Naive thymus-derived CD8-positive, alpha-beta T cell (primary cell): Measurements from ENCODE around the gene PAN3. TPM values are rescaled to one million over a fixed set of nuclear protein-coding genes. Genes with fewer than 3 reads are reported as not detected.

Experiments
- ATAC-seq, 2 donors: fragments of 150-1000 bp; cut with Tn5 transposase in 1 of 2; sonication (Bioruptor Pico), chemical (Tn5 transposase) in 1 of 2; 1 replicate in 1 of 2; 2 replicates in 1 of 2; pipeline ENCODE4 v1.10.0; 2021; ENCODE audit warnings: mild to moderate bottlenecking in 2 of 2, moderate library complexity in 2 of 2
- POLR2A ChIA-PET: fragments of 350-600 bp; sonication (Branson Sonifier 250); formaldehyde crosslinking; loops from one replicate; lab custom pipeline; 2021; ENCODE audit warnings: antibody characterized with exemption; lab: Charles Lee
- DNase-seq, 10 donors: peaks; one replicate each; pipeline versions ENCODE4 v3.0.0 to v3.0.0-alpha.2; 2020 to 2022
- H3K27ac Mint-ChIP-seq, 10 donors: one replicate each; pipeline ENCODE4 v1.8.0; 2020 to 2022; ENCODE audit warnings: mild to moderate bottlenecking in 10 of 10, mixed read lengths in 10 of 10, moderate library complexity in 4 of 10, inconsistent platforms in 1 of 10
- H3K27me3 Mint-ChIP-seq, 5 donors: one replicate each; pipeline ENCODE4 v1.8.0; 2021 to 2022; ENCODE audit warnings: mixed read lengths in 5 of 5
- H3K36me3 Mint-ChIP-seq, 3 donors: one replicate each; pipeline ENCODE4 v1.8.0; 2020 to 2022; ENCODE audit warnings: mixed read lengths in 3 of 3, mild to moderate bottlenecking in 2 of 3, inconsistent platforms in 1 of 3
- H3K4me1 Mint-ChIP-seq, 4 donors: one replicate each; pipeline ENCODE4 v1.8.0; 2021 to 2022; ENCODE audit warnings: mixed read lengths in 4 of 4
- H3K4me3 Mint-ChIP-seq, 10 donors: one replicate each; pipeline ENCODE4 v1.8.0; 2020 to 2022; ENCODE audit warnings: mild to moderate bottlenecking in 10 of 10, mixed read lengths in 10 of 10, moderate library complexity in 6 of 10, inconsistent platforms in 1 of 10
- H3K9me3 Mint-ChIP-seq, 9 donors: one replicate each; pipeline ENCODE4 v1.8.0; 2020 to 2022; ENCODE audit warnings: mixed read lengths in 9 of 9, mild to moderate bottlenecking in 3 of 9, inconsistent platforms in 1 of 9, moderate library complexity in 1 of 9
- polyA plus RNA-seq, 3 donors: library from polyadenylated mRNA; unstranded; fragments of 300-500 nt; fragmentation: Illumina TruSeq; gene quantifications; one replicate each; pipeline ENCODE4 v1.2.3, GENCODE V29; 2021
- total RNA-seq, 8 experiments: library from RNA in 2 of 8; stranded (reverse) in 2 of 8; gene quantifications; one replicate each; pipeline ENCODE4 v1.2.3 and lab custom pipeline; 2021 to 2026

PAN3 gene
- total and polyA plus RNA-seq, 5 experiments from 2014 or later = 2.8 to 76.1 (median 4.8) TPM

DNA sequence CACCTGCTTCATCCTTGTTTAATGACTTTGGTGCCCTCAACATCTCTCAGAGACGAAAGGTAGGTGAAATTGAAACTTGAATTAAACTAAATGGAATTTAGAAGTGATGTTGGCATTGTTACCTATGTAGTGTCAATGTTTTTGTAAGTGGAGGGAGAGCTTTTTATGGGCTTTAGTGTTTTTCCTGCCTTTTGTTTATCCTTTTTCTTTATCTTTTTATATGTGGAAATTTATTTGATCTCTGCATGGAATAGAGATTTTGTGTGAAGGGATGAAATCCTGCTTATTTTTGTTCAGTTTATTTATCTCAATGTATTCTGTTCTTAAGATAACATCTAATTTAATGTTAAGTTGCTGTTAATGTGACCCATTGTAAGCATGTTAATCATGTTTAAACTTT lies 39.5 kb downstream of the PAN3 start:
- peaks cover 0 to 63% (median 18%) of the 10 kb centered on the region in 3 donors for H3K36me3 Mint-ChIP-seq
- no peak for ATAC-seq
- H3K4me1 Mint-ChIP-seq = peaks cover 7 to 51% (median 38%) of the 10 kb centered on the region in 4 donors
- POLR2A ChIA-PET = no interaction called here
- no peak for DNase-seq
- no peaks in the 10 kb centered on the region for H3K9me3 Mint-ChIP-seq
- H3K27me3 Mint-ChIP-seq = no peaks in the 10 kb centered on the region
- no peak overlapping the region for H3K4me3 Mint-ChIP-seq
- no peak overlapping the region for H3K27ac Mint-ChIP-seq

DNA sequence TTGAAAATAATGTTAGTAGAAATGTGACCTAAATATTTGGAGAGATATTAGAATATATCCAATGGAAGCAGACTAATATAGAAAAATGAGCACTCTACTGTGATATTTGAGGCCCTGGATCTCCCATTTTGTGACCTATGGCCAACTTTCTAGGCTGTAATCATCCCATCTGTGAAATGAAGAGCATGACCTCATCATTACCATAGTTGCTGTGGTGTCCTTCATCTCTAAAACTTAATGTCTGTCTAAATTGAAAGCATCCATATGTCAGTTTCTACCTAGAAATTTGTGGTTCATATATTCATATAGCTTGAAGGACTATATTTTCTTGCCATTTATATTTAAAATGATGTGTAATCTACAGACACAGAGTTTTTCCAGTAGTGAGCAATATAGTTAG lies 41.6 kb downstream of the PAN3 start:
- peak overlapping the region in 3 of 10 donors; percentile 8 to 53 (median 15) for H3K27ac Mint-ChIP-seq
- peaks cover 0 to 54% (median 12%) of the 10 kb centered on the region in 3 donors for H3K36me3 Mint-ChIP-seq
- no peak overlapping the region for H3K4me3 Mint-ChIP-seq
- ATAC-seq (no peak), DNase-seq (no peak)
- peaks cover 8 to 53% (median 47%) of the 10 kb centered on the region in 4 donors for H3K4me1 Mint-ChIP-seq
- H3K27me3 Mint-ChIP-seq = no peaks in the 10 kb centered on the region
- no peaks in the 10 kb centered on the region for H3K9me3 Mint-ChIP-seq
- POLR2A ChIA-PET = interaction anchor here (0.7 kb wide), 1 partner anchor 50 kb away, joined by 3 read pairs; no protein-coding TSS in a partner anchor

DNA sequence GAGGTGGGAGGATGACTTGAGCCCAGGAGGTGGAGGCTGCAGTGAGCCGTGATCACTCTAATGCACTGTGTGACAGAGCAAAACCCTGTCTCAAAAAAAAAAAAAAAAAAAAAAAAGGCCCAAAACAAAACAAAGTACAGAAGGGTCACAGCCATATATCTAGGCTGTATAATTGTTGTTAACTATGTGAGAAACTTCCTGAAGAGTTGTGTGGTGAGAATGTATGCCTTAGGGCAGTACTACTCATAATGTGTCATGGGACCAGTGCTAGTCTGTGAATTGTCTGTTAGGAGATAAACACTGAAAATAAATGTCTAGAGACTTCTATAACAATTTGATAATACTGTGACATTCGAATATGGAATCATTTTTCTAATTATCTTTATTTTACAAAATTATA lies 43.1 kb downstream of the PAN3 start:
- H3K4me3 Mint-ChIP-seq = no peak overlapping the region
- ATAC-seq (no peak), DNase-seq (no peak)
- POLR2A ChIA-PET = no interaction called here
- peaks cover 0 to 44% (median 12%) of the 10 kb centered on the region in 3 donors for H3K36me3 Mint-ChIP-seq
- H3K4me1 Mint-ChIP-seq = peaks cover 11 to 62% (median 50%) of the 10 kb centered on the region in 4 donors
- peak overlapping the region in 4 of 10 donors; percentile 29 to 62 (median 41) for H3K27ac Mint-ChIP-seq
- H3K27me3 Mint-ChIP-seq = no peaks in the 10 kb centered on the region
- no peaks in the 10 kb centered on the region for H3K9me3 Mint-ChIP-seq

DNA sequence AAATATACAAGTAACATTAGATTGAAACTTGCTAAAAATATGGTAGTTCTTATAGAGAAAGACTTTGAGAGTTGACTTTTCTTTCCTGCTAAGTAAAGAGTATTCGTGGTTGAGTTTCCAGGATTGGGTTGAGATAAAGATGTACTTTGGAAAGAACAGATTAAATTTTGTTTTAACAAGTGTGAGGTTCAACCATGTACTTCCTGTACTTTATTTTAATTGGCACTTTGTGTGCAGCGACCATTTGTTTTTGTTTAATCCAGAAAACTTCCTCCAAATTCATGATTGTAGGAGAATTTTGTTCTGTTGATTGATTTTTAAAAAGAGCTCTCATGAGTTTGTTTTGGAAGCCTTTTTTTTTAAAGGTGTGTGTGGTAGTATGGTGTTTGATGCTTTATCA lies 46.9 kb downstream of the PAN3 start:
- ATAC-seq = no peak
- Mint-ChIP-seq H3K36me3 (peaks cover 0 to 56% (median 11%) of the 10 kb centered on the region in 3 donors), H3K27ac (peak overlapping the region in 6 of 10 donors; percentile 7 to 33 (median 15)), H3K4me1 (peaks cover 11 to 56% (median 44%) of the 10 kb centered on the region in 4 donors), H3K9me3 (no peaks in the 10 kb centered on the region), H3K27me3 (no peaks in the 10 kb centered on the region), H3K4me3 (peak overlapping the region in 1 of 10 donors; percentile 10)
- POLR2A ChIA-PET = no interaction called here
- no peak for DNase-seq

DNA sequence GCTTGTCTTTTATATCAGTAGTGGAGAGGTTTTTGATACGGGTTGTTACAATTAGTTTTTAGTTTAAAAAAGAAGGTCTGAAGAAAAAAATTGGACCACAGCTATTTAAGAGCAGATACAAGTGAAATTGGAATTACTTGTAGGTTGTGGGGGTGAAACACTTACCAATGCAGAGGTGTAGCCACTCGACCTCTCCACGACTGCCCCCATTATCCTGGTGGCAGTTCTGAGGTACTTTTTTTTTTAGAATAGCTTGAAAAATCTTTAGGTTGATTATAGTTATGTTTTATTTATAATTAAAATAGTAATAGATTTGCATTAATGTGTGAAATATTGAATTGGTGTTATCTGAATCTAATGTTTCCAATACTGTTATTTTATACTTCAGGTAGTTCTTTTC lies 60.7 kb downstream of the PAN3 start:
- H3K27me3 Mint-ChIP-seq = no peaks in the 10 kb centered on the region
- no peak overlapping the region for H3K27ac Mint-ChIP-seq
- H3K4me3 Mint-ChIP-seq = no peak overlapping the region
- H3K36me3 Mint-ChIP-seq = peaks cover 0 to 74% (median 13%) of the 10 kb centered on the region in 3 donors
- peaks cover 10 to 21% (median 16%) of the 10 kb centered on the region in 4 donors for H3K4me1 Mint-ChIP-seq
- DNase-seq (no peak), ATAC-seq (no peak)
- POLR2A ChIA-PET = no interaction called here
- H3K9me3 Mint-ChIP-seq = no peaks in the 10 kb centered on the region

DNA sequence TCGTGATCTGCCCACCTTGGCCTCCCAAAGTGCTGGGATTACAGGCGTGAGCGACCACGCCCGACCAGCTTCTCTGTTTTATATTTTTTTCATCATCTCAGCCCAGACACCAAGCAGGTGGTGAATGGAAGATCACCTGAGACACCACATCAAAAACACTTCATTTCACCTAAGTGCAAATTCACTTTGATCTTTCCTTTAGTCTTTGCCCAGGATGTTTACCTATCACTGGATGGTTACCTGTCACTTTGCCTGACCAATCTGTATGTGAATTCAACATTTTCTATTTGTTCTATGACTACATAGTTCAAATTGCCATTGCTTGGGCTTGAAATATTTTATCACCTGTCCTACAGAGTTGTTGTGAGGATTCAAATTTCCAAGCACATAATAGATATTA lies 65.7 kb downstream of the PAN3 start:
- Mint-ChIP-seq H3K27ac (peak overlapping the region in 7 of 10 donors; percentile 1 to 92 (median 37)), H3K4me1 (peaks cover 26 to 46% (median 39%) of the 10 kb centered on the region in 4 donors), H3K4me3 (peak overlapping the region in 6 of 10 donors; percentile 11 to 59 (median 46)), H3K27me3 (no peaks in the 10 kb centered on the region), H3K9me3 (no peaks in the 10 kb centered on the region), H3K36me3 (peaks cover 12 to 79% (median 19%) of the 10 kb centered on the region in 3 donors)
- DNase-seq = peak in 1 of 10 donors; percentile 10
- no peak for ATAC-seq
- POLR2A ChIA-PET = no interaction called here

DNA sequence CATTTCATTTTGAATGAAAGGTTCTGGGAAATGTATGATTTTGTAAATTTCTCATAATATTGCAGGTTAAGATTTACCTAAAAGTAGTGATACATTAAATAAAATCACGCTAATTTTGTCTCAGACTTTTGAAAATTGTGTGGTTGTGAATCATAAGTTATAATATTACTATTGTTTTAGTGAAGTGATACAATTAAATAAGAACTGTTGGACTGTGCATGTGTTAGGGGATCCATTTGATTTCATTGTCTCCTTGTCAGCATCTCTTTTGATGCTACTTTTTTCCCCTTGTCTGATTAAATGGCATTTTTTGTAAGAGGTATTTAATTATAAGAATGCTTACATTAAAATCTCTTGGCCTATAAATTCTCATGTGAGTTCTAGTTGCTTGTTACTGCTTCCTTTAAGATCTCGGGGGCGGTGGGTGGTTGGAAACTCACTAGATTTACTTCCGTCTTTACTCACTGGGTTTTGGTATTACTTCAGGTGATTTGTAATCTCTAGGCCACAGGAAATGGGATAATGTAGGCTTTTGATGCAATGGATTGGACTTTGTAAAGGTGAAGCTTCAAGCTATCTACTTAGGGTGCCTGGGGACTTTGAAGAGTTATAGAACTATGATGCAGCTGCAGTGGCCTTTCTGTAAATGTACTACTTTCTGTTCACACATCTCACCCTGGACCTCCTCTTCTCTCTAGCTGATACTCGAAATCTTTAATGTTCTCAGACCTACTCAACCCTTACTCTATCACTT lies 66.5 kb downstream of the PAN3 start:
- Mint-ChIP-seq H3K4me1 (peaks cover 26 to 51% (median 40%) of the 10 kb centered on the region in 4 donors), H3K9me3 (no peaks in the 10 kb centered on the region), H3K36me3 (peaks cover 12 to 81% (median 19%) of the 10 kb centered on the region in 3 donors), H3K4me3 (no peak overlapping the region), H3K27ac (peak overlapping the region in 4 of 10 donors; percentile 1 to 70 (median 38)), H3K27me3 (no peaks in the 10 kb centered on the region)
- POLR2A ChIA-PET = interaction anchor here (0.7 kb wide), 1 partner anchor 72 kb away, joined by 7 read pairs; no protein-coding TSS in a partner anchor
- no peak for DNase-seq
- no peak for ATAC-seq

DNA sequence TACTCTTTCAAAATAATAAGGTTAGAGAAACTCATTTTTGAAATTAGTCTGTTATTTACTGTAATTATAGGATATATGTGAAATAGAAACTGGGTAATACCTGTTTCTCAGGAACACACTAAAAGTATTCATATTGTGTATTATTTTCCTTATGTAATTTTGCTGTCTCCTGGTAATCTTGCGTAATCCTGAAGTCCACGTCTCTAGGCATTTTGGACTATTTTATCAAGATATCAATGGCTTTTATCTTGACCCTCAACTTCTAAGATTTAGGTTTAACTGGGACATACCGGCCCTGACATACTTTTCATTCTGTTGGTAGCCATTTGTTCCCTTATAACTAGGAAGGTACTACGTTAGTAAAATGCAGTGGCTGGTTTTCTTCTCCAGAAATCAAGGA lies 80.3 kb downstream of the PAN3 start:
- H3K9me3 Mint-ChIP-seq = no peaks in the 10 kb centered on the region
- no peaks in the 10 kb centered on the region for H3K27me3 Mint-ChIP-seq
- peaks cover 2 to 15% (median 7%) of the 10 kb centered on the region in 4 donors for H3K4me1 Mint-ChIP-seq
- H3K36me3 Mint-ChIP-seq = peaks cover 7 to 39% (median 12%) of the 10 kb centered on the region in 3 donors
- POLR2A ChIA-PET = no interaction called here
- no peak overlapping the region for H3K27ac Mint-ChIP-seq
- ATAC-seq (no peak), DNase-seq (no peak)
- no peak overlapping the region for H3K4me3 Mint-ChIP-seq

DNA sequence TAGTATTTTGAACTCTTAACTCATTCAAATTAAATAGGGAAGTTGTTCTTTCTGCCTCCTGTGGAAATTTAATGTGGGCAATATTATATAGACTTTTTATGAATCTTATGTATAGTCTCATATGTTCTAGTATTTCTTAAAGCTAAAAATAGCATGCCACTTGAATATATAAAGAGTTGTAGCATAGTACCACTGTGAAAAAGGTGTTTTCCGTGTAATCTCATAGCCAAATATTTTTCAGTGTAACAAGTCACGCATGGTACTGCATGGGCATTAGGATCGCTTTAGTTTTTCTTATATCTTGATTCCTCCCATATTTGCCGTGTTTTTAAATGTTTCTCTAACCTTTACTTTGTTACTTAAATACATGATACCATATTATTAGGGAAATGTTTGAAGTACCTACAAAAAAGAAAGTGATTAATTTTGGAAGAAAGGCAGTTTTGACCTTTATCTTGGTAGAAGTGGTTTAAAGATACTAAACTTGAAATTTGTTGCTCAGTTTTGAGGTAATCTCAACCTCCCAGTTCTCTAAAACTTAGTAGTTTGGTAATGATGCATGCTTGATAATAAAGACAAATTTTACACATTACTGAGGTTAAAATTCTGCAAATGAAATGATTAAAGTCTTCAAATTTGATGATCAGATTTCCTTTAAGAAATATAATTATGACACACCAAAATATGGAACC lies 81.2 kb downstream of the PAN3 start:
- Mint-ChIP-seq H3K4me3 (no peak overlapping the region), H3K27ac (peak overlapping the region in 2 of 10 donors; percentile 3 to 53), H3K36me3 (peaks cover 3 to 38% (median 8%) of the 10 kb centered on the region in 3 donors), H3K9me3 (no peaks in the 10 kb centered on the region), H3K4me1 (peaks cover 2 to 11% (median 4%) of the 10 kb centered on the region in 4 donors), H3K27me3 (no peaks in the 10 kb centered on the region)
- POLR2A ChIA-PET = no interaction called here
- DNase-seq (no peak), ATAC-seq (no peak)

DNA sequence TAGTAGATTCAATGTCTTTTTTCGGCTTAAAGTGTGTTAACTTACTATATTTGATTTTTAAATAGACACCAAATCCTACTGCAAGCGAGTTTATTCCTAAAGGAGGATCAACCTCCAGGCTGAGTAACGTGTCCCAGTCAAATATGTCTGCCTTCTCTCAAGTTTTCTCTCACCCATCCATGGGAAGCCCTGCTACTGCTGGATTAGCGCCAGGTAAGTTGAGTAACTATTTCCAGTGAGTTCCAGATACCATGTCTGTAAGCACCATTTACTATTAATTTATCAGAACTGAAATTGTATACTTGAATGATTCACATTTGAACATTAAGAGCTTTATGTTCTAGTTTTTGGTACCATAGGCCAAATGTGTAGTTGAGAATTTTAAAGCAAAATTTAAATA lies 81.8 kb downstream of the PAN3 start:
- DNase-seq (no peak), ATAC-seq (no peak)
- no peak overlapping the region for H3K4me3 Mint-ChIP-seq
- peaks cover 0 to 8% (median 3%) of the 10 kb centered on the region in 4 donors for H3K4me1 Mint-ChIP-seq
- H3K36me3 Mint-ChIP-seq = peaks cover 0 to 39% (median 8%) of the 10 kb centered on the region in 3 donors
- H3K27me3 Mint-ChIP-seq = no peaks in the 10 kb centered on the region
- H3K27ac Mint-ChIP-seq = no peak overlapping the region
- POLR2A ChIA-PET = no interaction called here
- H3K9me3 Mint-ChIP-seq = no peaks in the 10 kb centered on the region

DNA sequence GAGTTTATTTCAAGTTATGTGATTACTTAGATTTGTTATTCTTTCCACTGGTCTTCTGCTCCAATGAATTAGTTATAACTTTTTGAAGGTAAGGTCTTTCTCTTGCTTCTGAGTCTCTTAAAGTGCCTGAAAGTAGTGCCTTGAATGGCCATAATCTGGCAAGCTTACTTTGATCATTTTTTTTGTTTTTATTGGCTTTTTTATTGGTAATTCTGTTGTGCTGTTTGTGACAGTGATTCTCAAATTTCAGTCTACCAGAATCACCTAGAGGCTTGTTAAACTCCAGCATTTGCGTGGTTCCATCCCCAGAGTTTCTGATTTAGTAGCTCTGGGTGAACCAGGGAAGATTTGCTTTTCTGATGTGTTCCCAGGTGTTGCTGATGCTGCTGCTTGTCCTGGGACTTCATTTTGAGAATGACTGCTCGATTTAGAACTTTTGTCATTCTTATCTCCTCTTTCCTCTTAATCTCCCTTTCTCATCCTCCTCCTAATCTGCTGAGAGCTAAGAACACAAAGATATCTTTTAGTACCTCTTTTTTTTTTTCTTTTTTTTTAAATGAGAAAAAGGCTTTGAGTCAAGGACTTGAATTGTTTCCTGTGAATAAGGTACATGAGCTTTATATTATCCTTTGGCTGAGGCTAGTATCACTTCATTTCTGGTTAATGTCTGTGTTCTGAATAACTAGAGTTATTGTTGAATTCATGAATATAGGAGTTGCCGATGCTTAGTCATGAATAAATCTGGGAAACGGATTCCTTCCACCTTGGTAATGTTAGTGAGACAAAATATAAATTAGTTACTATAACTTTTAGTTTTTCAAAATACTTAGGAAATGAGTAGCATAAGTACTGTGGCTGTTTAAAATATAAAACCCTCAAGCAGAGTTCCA lies 91.4 kb downstream of the PAN3 start:
- Mint-ChIP-seq H3K4me3 (no peak overlapping the region), H3K27me3 (no peaks in the 10 kb centered on the region), H3K27ac (peak overlapping the region in 5 of 10 donors; percentile 25 to 71 (median 31)), H3K4me1 (peaks cover 8 to 18% (median 13%) of the 10 kb centered on the region in 4 donors), H3K9me3 (no peaks in the 10 kb centered on the region), H3K36me3 (peaks cover 0 to 63% (median 23%) of the 10 kb centered on the region in 3 donors)
- DNase-seq = no peak
- POLR2A ChIA-PET = no interaction called here
- ATAC-seq = no peak

DNA sequence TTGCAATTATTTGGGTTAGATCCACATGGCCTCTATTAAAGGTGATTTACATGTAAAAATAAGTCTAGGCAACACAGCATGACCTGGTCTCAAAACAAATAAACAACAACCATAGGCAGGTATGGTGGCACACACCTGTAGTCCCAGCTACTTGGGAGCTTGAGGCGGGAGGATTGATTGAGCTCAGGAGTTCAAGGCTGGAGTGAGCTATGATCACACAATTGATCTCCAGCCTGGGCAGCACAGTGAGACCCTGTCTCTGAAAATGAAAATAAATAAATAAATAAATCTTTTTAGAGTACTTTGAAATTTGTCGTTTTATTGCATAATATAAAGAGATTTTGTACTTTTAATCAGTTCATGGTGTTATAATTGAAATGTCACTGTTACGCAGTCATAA lies 93.3 kb downstream of the PAN3 start:
- no peaks in the 10 kb centered on the region for H3K27me3 Mint-ChIP-seq
- H3K36me3 Mint-ChIP-seq = peaks cover 0 to 67% (median 23%) of the 10 kb centered on the region in 3 donors
- H3K4me1 Mint-ChIP-seq = peaks cover 10 to 29% (median 11%) of the 10 kb centered on the region in 4 donors
- POLR2A ChIA-PET = no interaction called here
- no peak overlapping the region for H3K4me3 Mint-ChIP-seq
- ATAC-seq (no peak), DNase-seq (no peak)
- no peaks in the 10 kb centered on the region for H3K9me3 Mint-ChIP-seq
- peak overlapping the region in 2 of 10 donors; percentile 31 to 58 for H3K27ac Mint-ChIP-seq
